Ishikawa (cell line): ENCODE results near the gene TCP11.

Source experiments
- TCF12 ChIP-seq: IDR thresholded peaks from 2 replicates; pipeline ENCODE4 v1.6.1; 2012; ENCODE audit warnings: low read depth
- USF1 ChIP-seq: IDR thresholded peaks from 2 replicates; pipeline ENCODE4 v1.6.1; 2012
- TF ChIP-seq, protein P1 (sequence below): IDR thresholded peaks from 2 replicates; pipeline ENCODE4 v1.6.1; 2012; ENCODE audit warnings: low read depth, mild to moderate bottlenecking

GRCh38 chr6:35165630-35166071, 24.5 kb upstream of the TCP11 start:
- no peak for TF ChIP-seq TCF12
- no peak for TF ChIP-seq USF1
- TF ChIP-seq, protein P1, sequence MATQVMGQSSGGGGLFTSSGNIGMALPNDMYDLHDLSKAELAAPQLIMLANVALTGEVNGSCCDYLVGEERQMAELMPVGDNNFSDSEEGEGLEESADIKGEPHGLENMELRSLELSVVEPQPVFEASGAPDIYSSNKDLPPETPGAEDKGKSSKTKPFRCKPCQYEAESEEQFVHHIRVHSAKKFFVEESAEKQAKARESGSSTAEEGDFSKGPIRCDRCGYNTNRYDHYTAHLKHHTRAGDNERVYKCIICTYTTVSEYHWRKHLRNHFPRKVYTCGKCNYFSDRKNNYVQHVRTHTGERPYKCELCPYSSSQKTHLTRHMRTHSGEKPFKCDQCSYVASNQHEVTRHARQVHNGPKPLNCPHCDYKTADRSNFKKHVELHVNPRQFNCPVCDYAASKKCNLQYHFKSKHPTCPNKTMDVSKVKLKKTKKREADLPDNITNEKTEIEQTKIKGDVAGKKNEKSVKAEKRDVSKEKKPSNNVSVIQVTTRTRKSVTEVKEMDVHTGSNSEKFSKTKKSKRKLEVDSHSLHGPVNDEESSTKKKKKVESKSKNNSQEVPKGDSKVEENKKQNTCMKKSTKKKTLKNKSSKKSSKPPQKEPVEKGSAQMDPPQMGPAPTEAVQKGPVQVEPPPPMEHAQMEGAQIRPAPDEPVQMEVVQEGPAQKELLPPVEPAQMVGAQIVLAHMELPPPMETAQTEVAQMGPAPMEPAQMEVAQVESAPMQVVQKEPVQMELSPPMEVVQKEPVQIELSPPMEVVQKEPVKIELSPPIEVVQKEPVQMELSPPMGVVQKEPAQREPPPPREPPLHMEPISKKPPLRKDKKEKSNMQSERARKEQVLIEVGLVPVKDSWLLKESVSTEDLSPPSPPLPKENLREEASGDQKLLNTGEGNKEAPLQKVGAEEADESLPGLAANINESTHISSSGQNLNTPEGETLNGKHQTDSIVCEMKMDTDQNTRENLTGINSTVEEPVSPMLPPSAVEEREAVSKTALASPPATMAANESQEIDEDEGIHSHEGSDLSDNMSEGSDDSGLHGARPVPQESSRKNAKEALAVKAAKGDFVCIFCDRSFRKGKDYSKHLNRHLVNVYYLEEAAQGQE, result no peak
